G401.6 (cell line): ENCODE measurements around the gene CFAP141.

Experiments used
- FAIRE-seq: peaks from 2 replicates; lab custom pipeline; 2012; peaks lifted over from hg19 to GRCh38; lab: Jason Lieb, UNC

CFAP141 gene

DNA sequence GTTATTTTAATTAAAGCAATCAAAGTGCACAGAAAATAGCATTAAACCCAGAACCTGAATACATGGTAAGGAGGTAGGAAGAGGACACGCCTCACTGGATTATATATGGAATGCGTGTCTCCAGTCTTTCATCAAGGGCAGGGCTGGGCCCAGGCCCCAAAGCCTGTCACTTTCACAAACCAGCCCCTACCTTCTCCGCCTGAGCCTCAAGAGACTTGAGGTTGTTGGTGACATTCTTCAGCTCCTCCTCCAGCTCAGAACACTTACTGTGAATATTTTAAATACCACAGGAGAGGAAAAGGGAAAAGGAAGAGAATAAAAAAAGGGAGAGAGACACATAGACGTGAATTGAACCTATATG, 34.9 kb downstream of the CFAP141 start:
- no peak for FAIRE-seq

DNA sequence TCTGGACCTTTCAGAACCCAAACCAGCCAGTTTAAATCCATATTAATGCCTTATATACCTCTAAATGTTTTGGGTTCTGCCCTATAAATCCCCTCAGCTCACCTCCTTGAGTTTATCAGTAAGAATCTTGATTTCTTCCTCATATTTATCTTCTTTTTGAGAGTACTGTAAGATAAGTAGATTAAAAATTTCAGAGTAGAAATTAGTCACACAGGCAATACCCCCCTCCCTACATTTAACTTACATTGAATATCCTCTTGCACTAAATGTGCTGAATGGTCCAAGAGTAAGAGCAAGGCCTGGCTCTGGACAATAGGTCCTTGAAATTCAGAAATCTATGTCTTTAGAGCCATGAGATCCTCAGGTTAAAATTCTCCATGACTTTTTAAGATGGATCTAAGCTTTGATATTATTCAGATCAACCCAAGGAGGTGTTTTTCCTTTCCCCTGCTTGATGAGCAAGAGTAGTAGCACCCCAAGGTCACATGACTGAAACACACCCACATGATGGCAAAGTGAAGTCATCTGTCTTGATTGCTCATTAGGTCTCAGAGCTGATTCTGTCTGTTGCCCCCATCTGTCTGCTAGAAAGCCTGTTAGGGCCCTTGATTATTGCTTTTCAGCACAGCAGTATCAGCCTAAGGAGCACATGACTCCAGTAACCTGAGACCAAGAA, 35.4 kb downstream of the CFAP141 start:
- FAIRE-seq = no peak

DNA sequence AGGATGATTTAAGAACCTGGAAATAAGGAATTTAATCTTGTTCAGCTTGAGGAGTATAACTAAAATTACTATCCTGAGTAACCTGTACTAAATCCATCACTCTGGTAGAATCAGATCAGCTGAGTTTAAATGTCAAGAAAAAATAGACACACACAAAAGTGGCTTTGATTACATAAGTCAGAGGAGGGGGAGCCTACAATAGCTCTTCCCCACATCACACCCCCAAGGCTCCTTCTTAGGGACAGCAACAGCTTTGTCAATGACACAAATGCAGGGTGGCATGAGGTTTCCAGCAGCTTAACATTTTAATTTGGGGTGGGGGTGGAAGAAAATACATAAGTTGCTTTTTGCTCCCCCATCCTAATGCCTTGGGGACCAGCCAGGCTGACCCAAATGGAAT, 38.7 kb downstream of the CFAP141 start:
- FAIRE-seq = no peak

DNA sequence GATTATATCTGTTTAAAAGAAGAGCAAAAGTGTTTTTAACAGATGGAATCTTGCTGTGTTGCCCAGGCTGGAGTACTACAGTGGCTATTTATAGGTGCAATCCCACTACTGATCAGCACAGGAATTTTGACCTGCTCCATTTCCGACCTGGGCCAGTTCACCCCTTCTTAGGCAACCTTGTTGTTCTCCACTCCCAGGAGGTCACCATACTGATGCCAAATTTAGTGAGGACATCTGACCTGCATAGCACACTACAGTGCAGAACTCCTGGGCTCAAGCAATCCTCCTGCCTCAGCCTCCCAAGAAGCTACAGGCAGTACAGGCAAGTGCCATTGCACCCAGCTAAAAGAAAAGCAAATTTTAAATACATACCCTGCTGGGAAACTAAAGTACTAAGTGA, 39.9 kb downstream of the CFAP141 start:
- no peak for FAIRE-seq

DNA sequence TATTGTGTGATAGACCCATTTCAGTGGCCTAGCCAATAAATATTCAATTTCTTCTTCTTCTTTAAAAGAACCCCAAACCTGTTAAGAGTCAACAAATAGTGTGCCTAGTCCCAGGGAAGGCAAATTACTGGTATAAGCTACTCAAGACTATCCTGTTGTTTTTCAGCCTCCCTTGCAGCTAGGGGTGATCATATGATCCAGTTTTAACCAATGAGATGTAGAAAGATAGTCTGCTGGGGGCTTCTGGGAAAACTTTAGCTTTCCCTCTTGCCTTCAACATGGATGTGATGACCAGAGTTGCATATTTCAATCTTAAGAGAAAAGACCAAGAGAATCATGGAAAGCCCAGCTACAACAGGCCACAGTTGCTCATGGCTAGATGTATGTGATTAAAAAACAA, 46.6 kb downstream of the CFAP141 start:
- FAIRE-seq = no peak

DNA sequence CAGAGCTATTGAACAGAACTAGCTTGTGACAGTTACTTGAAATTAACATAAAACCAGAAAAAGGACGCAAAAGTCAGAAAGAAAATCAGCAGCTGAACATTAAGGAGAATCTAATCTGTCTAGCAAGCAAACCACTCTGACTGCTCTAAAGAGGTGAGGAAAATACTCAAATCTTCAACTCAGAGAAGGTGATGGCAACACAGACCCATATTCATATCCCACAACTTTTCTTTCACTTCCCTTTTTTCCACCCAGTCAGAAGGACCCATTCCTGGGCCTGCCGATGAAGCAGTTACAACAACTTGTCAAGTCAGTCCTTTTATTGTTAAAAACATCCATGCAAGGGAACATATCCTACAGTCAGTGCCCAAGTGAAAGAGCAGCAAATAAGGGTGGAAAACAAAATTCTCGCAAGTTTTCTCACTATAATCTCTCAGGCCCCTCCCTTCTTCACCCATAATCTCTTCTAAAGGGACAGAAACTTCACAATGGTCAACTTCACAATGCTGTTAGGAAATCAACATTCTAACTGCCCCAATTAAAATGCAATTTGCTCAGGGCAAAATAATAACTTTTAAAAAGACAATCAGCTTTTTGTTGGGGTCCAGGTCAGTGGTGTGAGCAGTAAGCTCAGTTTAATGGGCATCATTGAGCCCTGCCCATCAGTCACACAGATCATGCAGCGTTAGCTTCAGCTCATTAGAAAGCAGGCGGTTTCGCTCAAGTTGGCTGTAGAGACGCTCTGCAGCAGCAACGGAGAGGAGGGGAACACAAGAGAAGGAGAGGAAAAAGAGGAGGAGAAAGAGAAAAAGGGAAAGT, 47.6 kb downstream of the CFAP141 start:
- no peak for FAIRE-seq

DNA sequence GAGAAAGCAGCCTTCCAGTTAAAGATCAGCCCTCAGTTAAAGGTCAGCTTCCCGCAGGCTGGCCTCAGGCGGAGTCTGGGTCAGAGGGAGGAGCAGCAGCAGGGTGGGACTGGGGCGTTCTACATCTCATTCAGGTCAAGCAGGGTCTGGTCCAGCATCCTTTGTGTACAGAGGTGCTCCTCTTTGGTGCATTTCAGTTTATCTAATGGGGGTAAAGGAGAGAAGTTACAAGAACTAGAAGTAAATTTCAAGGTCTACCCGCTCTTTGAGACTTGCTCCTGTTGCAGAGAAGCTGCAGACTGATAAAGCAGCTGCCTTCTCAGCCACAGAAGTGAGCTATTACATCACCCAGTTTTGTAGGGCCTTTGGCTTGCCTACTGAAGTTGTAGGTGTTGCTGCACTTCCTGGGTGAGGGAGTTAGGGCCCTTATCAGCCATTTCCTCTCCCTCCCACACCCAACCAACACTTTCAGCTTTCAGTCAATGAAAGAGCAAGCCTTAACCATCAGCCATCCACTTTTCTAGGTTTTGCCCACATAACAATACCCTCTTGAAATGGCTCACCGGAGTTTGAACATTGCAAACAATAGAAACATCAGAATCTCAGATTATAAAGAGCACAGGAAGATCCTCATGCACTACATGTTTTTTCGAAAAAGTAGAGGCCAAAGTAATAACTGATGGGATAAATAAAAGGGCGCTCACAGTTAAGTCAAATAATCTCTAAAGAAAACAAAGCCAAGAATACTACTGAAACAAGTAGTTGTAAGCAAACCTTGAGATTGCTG, 48.4 kb downstream of the CFAP141 start:
- FAIRE-seq = no peak

DNA sequence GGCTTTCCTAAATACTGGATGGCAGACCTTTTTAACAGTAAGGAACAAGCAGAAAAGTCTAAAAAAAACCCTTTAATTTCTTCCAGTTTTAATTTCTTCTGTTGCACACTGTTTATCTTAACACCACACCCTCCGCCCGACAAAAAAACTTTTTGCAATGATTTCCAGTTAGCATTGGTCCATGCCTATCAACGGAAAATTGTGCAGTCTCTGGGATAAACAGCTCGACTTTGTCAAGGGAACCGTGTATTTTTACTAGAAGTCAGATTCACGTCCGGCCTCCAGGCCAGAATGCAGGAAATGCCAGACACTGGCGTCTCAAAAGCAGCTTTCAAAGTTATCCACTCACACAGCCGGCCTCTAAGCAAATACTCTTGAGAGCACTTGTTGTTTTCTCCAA, 50.9 kb downstream of the CFAP141 start:
- no peak for FAIRE-seq

DNA sequence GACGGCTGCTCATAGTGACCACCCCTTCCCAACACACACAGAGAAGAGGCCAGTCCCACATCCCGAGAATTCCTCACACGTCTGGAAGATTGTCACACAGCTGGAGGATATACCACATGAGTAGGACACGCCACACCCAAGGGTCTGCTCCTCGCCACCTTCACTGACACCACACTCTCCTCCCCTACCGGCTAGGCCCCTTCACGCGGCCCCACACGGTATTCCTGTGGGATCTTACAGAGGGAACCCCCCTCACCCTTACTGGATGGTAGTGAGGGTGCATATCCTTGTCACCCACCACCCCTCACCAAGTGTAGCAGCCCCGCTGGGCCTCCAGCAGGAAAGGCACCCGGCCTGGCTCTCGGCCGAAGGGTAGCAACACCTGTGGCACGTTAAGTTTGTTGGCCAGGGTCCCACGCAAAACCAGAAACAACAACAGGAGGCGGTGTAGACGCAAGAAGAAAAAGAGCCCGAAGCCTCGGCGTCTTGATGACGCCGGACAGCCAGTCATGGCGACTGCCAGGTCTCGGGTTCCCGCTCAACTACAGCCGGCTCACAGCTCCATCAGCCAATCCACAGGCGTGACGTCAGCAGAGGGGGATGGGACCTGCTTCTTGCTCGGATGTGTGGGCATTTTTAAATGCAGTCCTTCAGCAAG, 51.5 kb downstream of the CFAP141 start, which contains the start of gene NUP210L:
TSS of gene NUP210L (minus strand) at position 540 of the 658 bp plus-strand sequence.
- no peak for FAIRE-seq

DNA sequence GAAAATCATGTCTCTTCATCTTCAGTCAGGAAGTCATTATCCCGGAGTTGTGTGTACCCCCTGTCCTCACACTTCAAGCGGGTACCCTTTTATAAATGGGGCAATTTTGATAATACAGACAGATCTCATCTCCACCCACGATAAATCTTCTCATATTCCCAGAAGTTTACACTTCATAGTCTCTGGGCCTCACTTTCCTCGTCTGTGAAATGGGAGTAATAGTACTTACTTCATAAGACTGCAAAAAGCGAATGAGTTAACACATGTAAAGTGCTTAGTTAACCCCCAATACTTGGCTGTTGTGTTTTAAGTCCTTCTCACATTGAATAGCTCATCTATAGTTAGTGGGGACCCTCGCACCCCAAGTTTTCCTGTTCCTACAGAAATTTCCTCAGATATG, 52.1 kb downstream of the CFAP141 start:
- FAIRE-seq = no peak

DNA sequence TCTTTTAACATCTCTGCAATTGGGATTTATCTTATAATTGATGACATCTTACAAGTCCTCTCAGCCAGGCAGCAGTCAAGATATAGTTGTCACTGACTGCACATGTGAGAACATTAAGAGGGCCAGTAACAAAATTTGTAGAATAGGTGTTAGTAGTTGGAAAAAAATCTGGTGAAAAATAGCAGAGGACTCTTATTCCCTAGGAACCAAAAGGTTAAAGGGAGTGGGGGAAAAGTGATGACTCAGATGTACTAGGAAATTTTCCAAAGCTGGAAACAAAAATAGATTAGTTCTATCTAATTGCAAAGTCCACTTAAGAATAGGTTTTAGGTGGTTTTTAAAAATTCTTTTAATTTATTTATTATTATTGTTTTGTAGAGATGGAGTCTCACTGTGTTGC, 54.8 kb downstream of the CFAP141 start:
- no peak for FAIRE-seq
